ENCODE results near the gene KMT5C.

The KMT5C gene

DNA sequence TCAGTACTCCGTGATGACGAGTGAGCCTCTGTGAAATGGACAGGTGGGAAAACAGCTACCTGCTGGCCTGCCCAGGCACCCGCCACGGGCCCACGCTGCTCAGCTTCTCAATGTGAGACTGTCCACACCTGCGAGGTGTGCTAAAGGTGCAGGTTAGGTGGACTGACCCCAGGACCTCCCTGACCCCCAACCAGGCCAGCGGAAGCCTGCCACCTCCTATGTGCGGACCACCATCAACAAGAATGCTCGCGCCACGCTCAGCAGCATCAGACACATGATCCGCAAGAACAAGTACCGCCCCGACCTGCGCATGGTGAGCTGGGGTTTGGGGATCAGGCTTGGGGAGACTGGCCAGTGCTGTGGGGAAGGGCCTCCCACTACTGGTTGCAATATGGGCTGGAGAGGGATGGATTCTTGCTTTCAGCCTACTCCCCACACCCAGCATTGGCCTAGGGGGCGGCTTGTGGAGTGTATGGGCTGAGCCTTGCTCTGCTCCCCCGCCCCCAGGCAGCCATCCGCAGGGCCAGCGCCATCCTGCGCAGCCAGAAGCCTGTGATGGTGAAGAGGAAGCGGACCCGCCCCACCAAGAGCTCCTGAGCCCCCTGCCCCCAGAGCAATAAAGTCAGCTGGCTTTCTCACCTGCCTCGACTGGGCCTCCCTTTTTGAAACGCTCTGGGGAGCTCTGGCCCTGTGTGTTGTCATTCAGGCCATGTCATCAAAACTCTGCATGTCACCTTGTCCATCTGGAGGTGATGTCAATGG is 48.2 kb downstream of the KMT5C start:
- no peak for DNase-seq

DNA sequence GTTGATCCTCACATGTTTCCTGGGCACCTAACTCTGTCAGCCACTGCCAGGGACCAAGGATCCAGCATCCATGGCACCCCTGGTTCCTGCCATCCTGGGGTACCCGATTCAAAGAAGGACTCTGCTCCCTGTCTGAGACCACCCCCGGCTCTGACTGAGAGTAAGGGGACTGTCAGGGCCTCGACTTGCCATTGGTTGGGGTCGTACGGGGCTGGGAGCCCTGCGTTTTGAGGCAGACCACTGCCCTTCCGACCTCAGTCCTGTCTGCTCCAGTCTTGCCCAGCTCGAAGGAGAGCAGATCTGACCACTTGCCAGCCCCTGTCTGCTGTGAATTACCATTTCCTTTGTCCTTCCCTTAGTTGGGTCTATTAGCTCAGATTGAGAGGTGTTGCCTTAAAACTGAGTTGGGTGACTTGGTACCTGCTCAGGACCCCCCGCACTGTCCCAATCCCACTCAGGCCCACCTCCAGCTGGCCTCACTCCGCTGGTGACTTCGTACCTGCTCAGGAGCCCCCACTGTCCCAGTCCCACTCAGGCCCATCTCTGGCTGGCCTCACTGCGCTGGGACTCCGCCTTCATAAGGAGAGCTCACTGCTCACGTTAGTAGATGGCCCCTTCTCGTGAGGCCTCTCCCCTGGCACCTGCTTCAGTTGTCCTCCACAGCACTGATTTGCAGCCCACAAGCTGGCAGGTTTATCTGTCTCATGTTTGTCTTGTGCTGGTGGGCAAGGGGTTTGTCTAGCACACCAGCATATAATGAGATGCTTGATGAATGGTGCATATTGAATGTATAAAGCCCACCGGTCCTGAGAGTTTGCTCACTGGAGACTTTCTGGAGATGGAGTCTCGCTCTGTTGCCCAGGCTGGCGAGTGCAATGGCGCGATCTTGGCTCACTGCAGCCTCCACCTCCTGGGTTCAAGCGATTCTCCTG is 50.0 kb downstream of the KMT5C start:
- DNase-seq: no peak

DNA sequence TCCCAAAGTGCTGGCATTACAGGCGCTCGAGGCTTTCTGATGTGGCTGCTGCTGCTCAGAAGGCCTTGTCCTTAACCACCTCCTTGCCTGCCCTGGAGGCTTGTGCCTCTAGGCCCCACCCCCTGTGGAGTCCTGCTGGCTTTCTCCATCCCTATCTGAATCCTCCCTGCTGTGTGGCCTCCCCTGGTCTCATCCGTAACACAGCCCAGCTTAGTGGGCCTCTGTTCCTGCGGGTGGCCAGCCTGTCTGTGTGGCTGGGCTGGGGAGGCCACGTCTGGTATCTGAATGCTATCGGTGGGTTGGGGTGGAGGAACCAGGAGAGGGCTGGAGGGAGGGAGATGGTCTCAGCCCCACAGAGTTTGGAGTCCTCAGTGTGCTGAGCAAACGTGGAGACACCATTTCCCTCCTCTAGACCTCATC is 50.8 kb downstream of the KMT5C start:
- peak in 1 of 3 experiments; percentile 8 for DNase-seq

DNA sequence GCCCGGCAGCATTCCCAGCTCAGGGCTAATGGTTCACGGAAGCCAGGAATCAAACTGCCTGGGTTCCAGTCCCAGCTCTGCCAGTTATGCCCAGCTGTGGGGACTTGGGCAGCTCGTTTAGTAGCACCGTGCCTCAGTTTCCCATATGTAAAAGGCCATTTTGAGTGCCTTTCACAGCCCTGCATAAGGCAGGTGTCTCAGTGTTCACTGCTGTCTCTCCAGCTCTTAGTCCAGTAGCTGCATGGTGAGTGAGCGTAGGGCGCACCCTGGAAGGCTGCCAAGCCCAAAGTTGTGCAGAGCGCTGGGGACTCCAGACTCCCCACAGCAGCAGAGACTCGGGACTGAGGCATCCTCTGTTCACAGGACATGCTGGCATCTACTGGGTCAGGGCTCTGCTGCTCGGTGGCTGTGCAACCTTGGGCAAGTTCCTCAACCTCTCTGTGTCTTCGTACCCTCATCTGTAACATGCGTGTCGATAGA is 51.6 kb downstream of the KMT5C start:
- DNase-seq: no peak

DNA sequence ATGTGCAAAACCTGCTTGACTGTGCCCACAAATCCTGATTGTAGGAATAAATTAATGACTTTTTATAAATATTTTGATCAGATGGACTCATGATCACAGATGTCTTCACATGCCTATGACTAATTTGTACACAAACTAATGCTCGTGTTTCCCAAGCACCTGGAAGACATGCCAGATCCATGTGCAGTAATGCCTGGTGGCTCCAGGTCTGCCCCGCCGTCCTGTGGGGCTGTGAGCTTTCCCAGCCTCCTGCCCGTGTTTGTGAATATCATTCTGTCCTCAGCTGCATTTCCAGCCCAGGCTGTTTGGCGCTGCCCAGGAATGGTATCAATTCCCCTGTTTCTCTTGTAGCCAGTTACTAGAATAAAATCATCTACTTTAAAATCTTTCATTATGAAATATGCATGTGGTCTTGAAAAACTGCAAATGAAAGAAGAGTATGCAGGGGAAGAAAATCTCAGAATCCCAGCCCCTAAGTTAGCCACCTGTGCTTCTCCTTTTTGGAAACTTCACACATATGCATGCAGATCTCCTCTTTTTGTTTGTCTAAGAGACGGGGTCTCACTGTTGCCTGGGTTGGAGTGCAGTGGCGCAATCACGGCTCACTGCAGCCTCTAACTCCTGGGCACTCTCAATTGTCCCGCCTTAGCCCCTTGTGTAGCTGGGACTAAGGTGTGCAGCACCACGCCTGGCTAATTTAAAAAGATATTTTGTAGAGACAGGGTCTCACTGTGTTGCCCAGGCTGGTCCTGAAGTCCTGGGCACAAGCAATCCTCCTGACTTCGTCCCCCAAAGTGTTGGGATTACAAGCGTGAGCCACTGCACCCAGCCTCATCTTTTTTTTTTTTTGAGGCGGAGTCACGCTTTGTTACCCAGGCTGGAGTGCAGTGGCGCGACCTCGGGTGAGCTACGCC is 52.3 kb downstream of the KMT5C start:
- no peak for DNase-seq

DNA sequence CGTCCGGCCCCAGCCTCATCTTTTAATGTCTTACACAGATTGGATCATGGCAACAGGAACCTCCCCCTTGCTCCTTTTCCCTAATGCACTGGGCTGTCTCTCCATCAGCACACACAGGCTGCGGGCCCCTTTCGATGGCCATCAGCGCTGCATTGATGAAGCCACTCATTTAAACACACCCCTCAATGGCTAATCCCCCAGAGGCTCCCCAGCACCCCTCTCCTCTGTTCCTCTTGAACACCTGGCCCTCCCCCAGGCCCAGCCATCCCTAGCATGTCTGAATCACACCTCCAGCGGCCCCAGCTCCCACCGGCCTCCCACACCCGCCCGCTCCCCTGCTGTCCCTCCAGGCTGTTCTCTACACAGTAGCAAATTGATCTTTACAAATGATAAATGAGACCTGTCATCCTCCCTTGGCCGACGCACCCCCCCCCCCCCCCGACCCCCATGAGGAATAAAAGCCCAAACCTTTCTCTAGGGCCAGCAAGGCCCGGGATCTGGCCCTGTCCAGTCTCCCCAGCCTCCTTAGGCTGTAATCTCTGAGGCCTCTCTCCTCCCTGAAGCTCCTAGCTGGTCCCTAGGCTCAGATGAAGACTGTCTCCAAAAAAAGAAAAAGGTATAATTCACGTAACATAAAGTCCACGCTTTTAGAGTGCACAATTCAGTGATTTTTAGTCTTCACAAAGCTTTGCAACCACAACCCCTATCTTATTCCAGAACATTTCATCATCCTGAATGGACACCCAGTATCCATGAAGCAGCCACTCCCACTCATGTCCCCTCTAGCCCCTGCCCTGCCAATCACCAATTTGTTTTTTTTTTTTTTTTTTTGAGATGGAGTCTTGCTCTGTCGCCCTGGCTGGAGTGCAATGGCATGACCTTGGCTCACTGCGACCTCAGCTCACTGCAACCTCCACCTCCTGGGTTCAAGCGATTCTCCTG is 53.4 kb downstream of the KMT5C start:
- DNase-seq: no peak

All from NCI-H1417 (cell line).